Upper lobe of right lung (tissue), 1 donor: ENCODE measurements around the gene RNF4. TPM values are rescaled to one million over a fixed set of nuclear protein-coding genes. Genes with fewer than 3 reads are reported as not detected.

Experiments
- ATAC-seq: fragments of 200-7000 bp; cut with Tn5 transposase; one replicate; pipeline ENCODE4 v1.9.1; 2020; ENCODE audit warnings: mild to moderate bottlenecking, moderate library complexity
- DNase-seq: peaks from one replicate; pipeline ENCODE4 v3.0.0-alpha.2; 2020
- H3K27ac ChIP-seq: fragments of 200-600 bp; one replicate; pipeline ENCODE4 v1.8.0; 2022
- H3K27me3 ChIP-seq: fragments of 200-600 bp; one replicate; pipeline ENCODE4 v1.8.0; 2022; ENCODE audit warnings: mild to moderate bottlenecking
- H3K36me3 ChIP-seq: fragments of 200-600 bp; one replicate; pipeline ENCODE4 v1.8.0; 2022
- H3K4me1 ChIP-seq: fragments of 200-600 bp; one replicate; pipeline ENCODE4 v1.8.0; 2022
- H3K4me3 ChIP-seq: fragments of 200-600 bp; one replicate; pipeline ENCODE4 v1.8.0; 2022; ENCODE audit warnings: mild to moderate bottlenecking
- H3K9me3 ChIP-seq: fragments of 200-600 bp; one replicate; pipeline ENCODE4 v1.8.0; 2022
- CTCF ChIP-seq: fragments of 200-600 bp; IDR thresholded peaks from one replicate; pipeline ENCODE4 v1.8.0; 2022; ENCODE audit warnings: antibody characterized with exemption
- intact Hi-C: fragments of 100-400 bp; cut with DNase I; formaldehyde crosslinking; loops from one replicate; pipeline ENCODE4 v1.11.0; 2022
- total RNA-seq: library from RNA; stranded (reverse); fragmentation: NEBNext Ultra II Directional; extraction: Animal tissue kit (Norgen Biotek cat#: 25700); gene quantifications from one replicate; pipeline ENCODE4 v1.2.1, GENCODE V29; 2021
- donor health status: DM: no; HTN: yes; CAD: no; lungs with severe emphysema.

Gene RNF4
- total RNA-seq, 1 donor from 2014 or later, result 41.0 TPM

GRCh38 chr4:2472187-2472586 is 3.3 kb downstream of the RNF4 start:
- DNase-seq, result no peak
- H3K36me3 ChIP-seq, result peaks cover 17% of the 10 kb centered on the region
- intact Hi-C loops, result no loop called here
- no peak for ATAC-seq
- H3K4me3 ChIP-seq, result no peak overlapping the region
- H3K4me1 ChIP-seq, result peaks cover 24% of the 10 kb centered on the region
- no peaks in the 10 kb centered on the region for H3K9me3 ChIP-seq
- H3K27me3 ChIP-seq, result no peaks in the 10 kb centered on the region
- TF ChIP-seq CTCF, result no peak
- no peak overlapping the region for H3K27ac ChIP-seq

GRCh38 chr4:2478229-2478628 is 9.3 kb downstream of the RNF4 start:
- Histone ChIP-seq H3K27ac (no peak overlapping the region), H3K9me3 (no peaks in the 10 kb centered on the region), H3K4me3 (no peak overlapping the region), H3K36me3 (no peaks in the 10 kb centered on the region), H3K27me3 (no peaks in the 10 kb centered on the region), H3K4me1 (peaks cover 45% of the 10 kb centered on the region)
- ATAC-seq (no peak), DNase-seq (no peak)
- TF ChIP-seq CTCF, result no peak
- intact Hi-C loops, result no loop called here

GRCh38 chr4:2480649-2481048 is 11.7 kb downstream of the RNF4 start:
- Histone ChIP-seq H3K36me3 (no peaks in the 10 kb centered on the region), H3K27me3 (no peaks in the 10 kb centered on the region), H3K4me1 (peaks cover 68% of the 10 kb centered on the region), H3K27ac (no peak overlapping the region), H3K9me3 (no peaks in the 10 kb centered on the region), H3K4me3 (no peak overlapping the region)
- ATAC-seq, result no peak
- no peak for DNase-seq
- intact Hi-C loops, result no loop called here
- TF ChIP-seq CTCF, result no peak

- DNase-seq, result no peak
- TF ChIP-seq CTCF, result no peak
- Histone ChIP-seq H3K36me3 (no peaks in the 10 kb centered on the region), H3K27me3 (no peaks in the 10 kb centered on the region), H3K9me3 (no peaks in the 10 kb centered on the region), H3K4me1 (peaks cover 82% of the 10 kb centered on the region), H3K4me3 (no peak overlapping the region), H3K27ac (peak overlapping the region; percentile 24)
- intact Hi-C loops, result no loop called here
- ATAC-seq, result no peak
These were observed 13.3 kb downstream of the RNF4 start for GRCh38 chr4:2482192-2482591.

GRCh38 chr4:2482693-2483092 is 13.8 kb downstream of the RNF4 start:
- intact Hi-C loops, result no loop called here
- Histone ChIP-seq H3K27ac (peak overlapping the region; percentile 24), H3K9me3 (no peaks in the 10 kb centered on the region), H3K4me3 (no peak overlapping the region), H3K4me1 (peaks cover 85% of the 10 kb centered on the region), H3K36me3 (no peaks in the 10 kb centered on the region), H3K27me3 (no peaks in the 10 kb centered on the region)
- no peak for DNase-seq
- ATAC-seq, result peak; percentile 43
- no peak for TF ChIP-seq CTCF

GRCh38 chr4:2483237-2483636 is 14.3 kb downstream of the RNF4 start:
- Histone ChIP-seq H3K27ac (peak overlapping the region; percentile 24), H3K4me3 (no peak overlapping the region), H3K36me3 (no peaks in the 10 kb centered on the region), H3K27me3 (no peaks in the 10 kb centered on the region), H3K9me3 (no peaks in the 10 kb centered on the region), H3K4me1 (peaks cover 85% of the 10 kb centered on the region)
- no peak for TF ChIP-seq CTCF
- ATAC-seq (no peak), DNase-seq (no peak)
- intact Hi-C loops, result no loop called here
